Activated B cell treated with CpG ODN at 0.5 μM for 24 hours (primary cell): Measurements from ENCODE around the gene CHST13. TPM values are rescaled to one million over a fixed set of nuclear protein-coding genes. Genes with fewer than 3 reads are reported as not detected.

Source experiments
- ATAC-seq: fragments of 200-7000 bp; cut with Tn5 transposase; one replicate; pipeline ENCODE4 v1.10.0; 2021; ENCODE audit warnings: low read depth, mild to moderate bottlenecking, moderate library complexity
- CTCF ChIA-PET: fragments of 350-600 bp; sonication (Branson Sonifier 250); formaldehyde crosslinking; loops from one replicate; lab custom pipeline; 2021; ENCODE audit warnings: antibody characterized with exemption; lab: Charles Lee
- POLR2A ChIA-PET: fragments of 350-600 bp; sonication (Branson Sonifier 250); formaldehyde crosslinking; loops from one replicate; lab custom pipeline; 2021; ENCODE audit warnings: antibody characterized with exemption; lab: Charles Lee
- DNase-seq: peaks from one replicate; pipeline ENCODE4 v3.0.0; 2022
- H3K27ac Mint-ChIP-seq: one replicate; pipeline ENCODE4 v1.8.0; 2020; ENCODE audit warnings: mixed read lengths
- H3K27me3 Mint-ChIP-seq: one replicate; pipeline ENCODE4 v1.8.0; 2021; ENCODE audit warnings: mixed read lengths
- H3K36me3 Mint-ChIP-seq: one replicate; pipeline ENCODE4 v1.8.0; 2021; ENCODE audit warnings: low read depth, mixed read lengths
- H3K4me1 Mint-ChIP-seq: one replicate; pipeline ENCODE4 v1.8.0; 2021; ENCODE audit warnings: mixed read lengths
- H3K4me3 Mint-ChIP-seq: one replicate; pipeline ENCODE4 v1.8.0; 2020; ENCODE audit warnings: mild to moderate bottlenecking, mixed read lengths
- H3K9me3 Mint-ChIP-seq: one replicate; pipeline ENCODE4 v1.8.0; 2020; ENCODE audit warnings: mixed read lengths
- intact Hi-C: fragments of 100-400 bp; cut with micrococcal nuclease; formaldehyde crosslinking; loops from one replicate; pipeline ENCODE4 v1.15.1; 2024
- total RNA-seq: library from RNA; stranded (reverse); gene quantifications from 2 replicates; pipeline ENCODE4 v1.2.3, GENCODE V29; 2022
- TF ChIP-seq, protein P1 (sequence below): fragments of 200-600 bp; IDR thresholded peaks from one replicate; pipeline ENCODE4 v1.8.0; 2022; ENCODE audit warnings: antibody characterized with exemption, mild to moderate bottlenecking

Gene CHST13
- total RNA-seq, 1 donor from 2014 or later, result not detected

- POLR2A ChIA-PET, result no interaction called here
- no peak for DNase-seq
These were observed 43.9 kb downstream of the CHST13 start for GRCh38 chr3:126567696-126568438.

DNA sequence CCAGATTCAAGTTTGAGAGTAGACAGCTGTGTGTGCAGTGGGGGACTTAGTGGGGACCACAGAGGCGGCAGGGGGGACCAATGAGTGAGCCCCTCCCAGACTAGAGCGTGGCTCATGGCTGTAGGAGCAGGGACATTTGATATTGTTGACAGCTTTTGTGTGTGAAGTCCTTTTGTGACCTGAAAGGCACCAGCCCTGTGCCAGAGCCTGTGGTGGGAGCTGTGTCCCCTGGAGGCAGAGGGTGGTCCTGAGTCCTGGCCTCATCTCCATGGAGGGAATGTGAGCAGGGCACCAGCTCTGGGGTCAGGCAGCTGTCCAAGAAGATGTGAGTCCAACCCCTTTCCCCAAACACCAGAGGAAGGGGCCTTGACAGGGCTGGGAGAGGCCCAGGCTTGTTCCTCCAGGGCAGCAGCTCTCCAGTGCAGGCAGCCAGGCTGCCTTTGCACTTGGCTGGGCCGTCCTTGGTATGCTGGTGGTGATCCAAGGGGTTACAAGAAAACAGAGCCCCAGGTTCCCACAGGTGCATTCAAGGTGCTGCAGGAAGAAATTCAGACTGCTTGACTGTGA, 44.9 kb downstream of the CHST13 start:
- Mint-ChIP-seq H3K9me3 (no peaks in the 10 kb centered on the region), H3K4me3 (no peak overlapping the region), H3K27ac (no peak overlapping the region), H3K27me3 (peaks cover 18% of the 10 kb centered on the region), H3K36me3 (no peaks in the 10 kb centered on the region), H3K4me1 (no peaks in the 10 kb centered on the region)
- TF ChIP-seq, protein P1, sequence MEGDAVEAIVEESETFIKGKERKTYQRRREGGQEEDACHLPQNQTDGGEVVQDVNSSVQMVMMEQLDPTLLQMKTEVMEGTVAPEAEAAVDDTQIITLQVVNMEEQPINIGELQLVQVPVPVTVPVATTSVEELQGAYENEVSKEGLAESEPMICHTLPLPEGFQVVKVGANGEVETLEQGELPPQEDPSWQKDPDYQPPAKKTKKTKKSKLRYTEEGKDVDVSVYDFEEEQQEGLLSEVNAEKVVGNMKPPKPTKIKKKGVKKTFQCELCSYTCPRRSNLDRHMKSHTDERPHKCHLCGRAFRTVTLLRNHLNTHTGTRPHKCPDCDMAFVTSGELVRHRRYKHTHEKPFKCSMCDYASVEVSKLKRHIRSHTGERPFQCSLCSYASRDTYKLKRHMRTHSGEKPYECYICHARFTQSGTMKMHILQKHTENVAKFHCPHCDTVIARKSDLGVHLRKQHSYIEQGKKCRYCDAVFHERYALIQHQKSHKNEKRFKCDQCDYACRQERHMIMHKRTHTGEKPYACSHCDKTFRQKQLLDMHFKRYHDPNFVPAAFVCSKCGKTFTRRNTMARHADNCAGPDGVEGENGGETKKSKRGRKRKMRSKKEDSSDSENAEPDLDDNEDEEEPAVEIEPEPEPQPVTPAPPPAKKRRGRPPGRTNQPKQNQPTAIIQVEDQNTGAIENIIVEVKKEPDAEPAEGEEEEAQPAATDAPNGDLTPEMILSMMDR, result no peak
- intact Hi-C loops, result no loop called here
- CTCF ChIA-PET, result no interaction called here
- no peak for ATAC-seq
- no peak for DNase-seq
- POLR2A ChIA-PET, result no interaction called here

More at GRCh38 chr3:126567696-126568438, 43.9 kb downstream of the CHST13 start:
- no peaks in the 10 kb centered on the region for H3K36me3 Mint-ChIP-seq
- intact Hi-C loops, result no loop called here
- CTCF ChIA-PET, result no interaction called here
- H3K27ac Mint-ChIP-seq, result no peak overlapping the region
- no peaks in the 10 kb centered on the region for H3K4me1 Mint-ChIP-seq
- TF ChIP-seq, protein P1, result no peak
- ATAC-seq, result no peak
- peaks cover 18% of the 10 kb centered on the region for H3K27me3 Mint-ChIP-seq
- no peak overlapping the region for H3K4me3 Mint-ChIP-seq
- H3K9me3 Mint-ChIP-seq, result peaks cover 3% of the 10 kb centered on the region

DNA sequence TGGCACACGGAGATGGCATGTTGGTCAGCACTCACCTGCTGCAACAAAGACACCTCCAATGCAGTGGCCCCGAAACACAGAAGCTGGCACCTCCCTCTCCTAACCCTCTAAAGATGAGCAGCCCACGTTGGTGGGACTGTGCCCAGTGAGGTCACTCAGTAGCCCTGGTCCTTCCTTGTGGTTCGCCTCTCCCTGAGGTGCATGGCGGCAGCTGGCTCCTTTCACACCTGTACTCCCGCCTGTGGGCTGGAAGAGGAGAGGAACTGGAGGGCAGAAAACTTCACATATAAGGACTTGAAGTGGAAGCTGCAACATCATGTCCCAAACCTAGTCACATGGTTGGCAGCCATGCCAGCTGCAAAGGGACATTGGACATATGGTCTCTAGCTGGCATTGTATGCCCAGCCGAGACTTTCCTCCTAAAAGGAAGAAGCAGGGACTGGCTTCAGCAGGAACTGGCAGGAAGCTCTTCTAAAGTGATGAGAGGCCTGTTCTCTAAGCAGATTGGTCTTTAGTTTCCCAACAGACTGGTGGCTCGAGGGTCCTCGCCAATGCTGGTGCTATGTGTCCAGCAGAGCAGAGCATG, 45.5 kb downstream of the CHST13 start:
- TF ChIP-seq, protein P1, result no peak
- ChIA-PET CTCF (no interaction called here), POLR2A (no interaction called here)
- Mint-ChIP-seq H3K27me3 (peaks cover 18% of the 10 kb centered on the region), H3K36me3 (no peaks in the 10 kb centered on the region), H3K4me1 (no peaks in the 10 kb centered on the region), H3K4me3 (no peak overlapping the region), H3K9me3 (no peaks in the 10 kb centered on the region), H3K27ac (no peak overlapping the region)
- ATAC-seq (no peak), DNase-seq (no peak)
- intact Hi-C loops, result no loop called here

GRCh38 chr3:126570103-126570541, 46.2 kb downstream of the CHST13 start:
- H3K4me3 Mint-ChIP-seq, result no peak overlapping the region
- ChIA-PET CTCF (no interaction called here), POLR2A (no interaction called here)
- H3K27me3 Mint-ChIP-seq, result peaks cover 16% of the 10 kb centered on the region
- ATAC-seq (no peak), DNase-seq (no peak)
- H3K4me1 Mint-ChIP-seq, result no peaks in the 10 kb centered on the region
- H3K36me3 Mint-ChIP-seq, result no peaks in the 10 kb centered on the region
- no peak overlapping the region for H3K27ac Mint-ChIP-seq
- intact Hi-C loops, result no loop called here
- TF ChIP-seq, protein P1, result no peak
- H3K9me3 Mint-ChIP-seq, result no peaks in the 10 kb centered on the region

DNA sequence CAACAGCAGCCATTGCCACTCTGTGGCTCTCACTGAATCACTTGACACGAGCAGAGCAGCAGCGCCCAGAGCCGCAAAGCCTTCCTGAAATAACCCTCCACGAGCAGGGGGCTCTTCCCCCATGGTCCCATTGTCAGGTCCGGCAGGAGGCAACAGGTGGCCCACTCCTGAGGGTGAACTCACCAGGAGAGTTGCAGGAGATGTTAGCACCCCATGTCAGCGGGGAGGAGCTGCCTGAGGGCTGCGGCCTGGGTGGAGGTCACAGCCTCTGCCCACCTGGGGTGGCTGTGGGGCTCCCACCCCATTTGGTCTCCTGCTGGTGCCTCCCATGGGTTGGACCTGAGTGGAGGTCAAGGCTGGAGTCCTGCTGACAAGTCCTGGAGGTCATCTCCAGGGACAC, 47.1 kb downstream of the CHST13 start:
- H3K4me1 Mint-ChIP-seq, result no peaks in the 10 kb centered on the region
- DNase-seq (no peak), ATAC-seq (no peak)
- intact Hi-C loops, result no loop called here
- TF ChIP-seq, protein P1, result no peak
- ChIA-PET CTCF (no interaction called here), POLR2A (no interaction called here)
- H3K9me3 Mint-ChIP-seq, result no peaks in the 10 kb centered on the region
- H3K36me3 Mint-ChIP-seq, result no peaks in the 10 kb centered on the region
- no peak overlapping the region for H3K4me3 Mint-ChIP-seq
- H3K27me3 Mint-ChIP-seq, result peaks cover 14% of the 10 kb centered on the region
- no peak overlapping the region for H3K27ac Mint-ChIP-seq
